Measurements from ENCODE around the gene S1PR2.

Gene S1PR2

GRCh38 chr19:10189616-10190015, 41.5 kb downstream of the S1PR2 start:
- Histone ChIP-seq H3K9me3 (ENCODE audit: insufficient read depth, low read depth, low read length) (no peaks in the 10 kb centered on the region), H3K18ac (ENCODE audit: low read length) (no peak overlapping the region), H2BK120ac (ENCODE audit: insufficient read depth, low read length, poor library complexity) (no peak overlapping the region), H2BK12ac (ENCODE audit: low read length) (no peak overlapping the region), H3K4ac (ENCODE audit: low read depth, low read length) (peak overlapping the region; percentile 50), H2AFZ (ENCODE audit: insufficient read depth, low read length, poor library complexity) (no peak overlapping the region), H3K14ac (ENCODE audit: low read length) (no peak overlapping the region), H3K79me1 (ENCODE audit: low read length) (peaks cover 12% of the 10 kb centered on the region), H3K4me2 (ENCODE audit: low read length) (no peak overlapping the region), H4K8ac (ENCODE audit: low read depth, low read length) (no peak overlapping the region), H4K12ac (ENCODE audit: low read depth, low read length) (no peak overlapping the region), H4K91ac (ENCODE audit: low read depth, low read length) (no peak overlapping the region), H3K9ac (ENCODE audit: low read length) (no peak overlapping the region), H3K27me3 (ENCODE audit: insufficient read depth, low read length) (no peaks in the 10 kb centered on the region), H3K23ac (ENCODE audit: low read length) (no peak overlapping the region), H3K4me3 (ENCODE audit: low read depth, low read length) (no peak overlapping the region), H3K27ac (ENCODE audit: low read depth, low read length) (no peak overlapping the region), H2BK5ac (ENCODE audit: low read depth, low read length, poor library complexity) (no peak overlapping the region), H3K79me2 (ENCODE audit: control insufficient read depth, insufficient read depth, low read length, poor library complexity) (peaks cover 31% of the 10 kb centered on the region), H2AK5ac (ENCODE audit: low read length) (no peak overlapping the region), H3K36me3 (ENCODE audit: control insufficient read depth in 1 of 2, insufficient read depth in 2 of 2, low read length in 2 of 2) (peaks cover 15 to 28% of the 10 kb centered on the region in 2 experiments), H3K4me1 (ENCODE audit: control insufficient read depth in 1 of 2, insufficient read depth in 2 of 2, low read length in 2 of 2) (peaks cover 12 to 14% of the 10 kb centered on the region in 2 experiments)
- no peak for DNase-seq
- WGBS (ENCODE audit: extremely low coverage, insufficient coverage, insufficient read length): no CpG with 5 or more reads among the region's 5 CpGs

DNA sequence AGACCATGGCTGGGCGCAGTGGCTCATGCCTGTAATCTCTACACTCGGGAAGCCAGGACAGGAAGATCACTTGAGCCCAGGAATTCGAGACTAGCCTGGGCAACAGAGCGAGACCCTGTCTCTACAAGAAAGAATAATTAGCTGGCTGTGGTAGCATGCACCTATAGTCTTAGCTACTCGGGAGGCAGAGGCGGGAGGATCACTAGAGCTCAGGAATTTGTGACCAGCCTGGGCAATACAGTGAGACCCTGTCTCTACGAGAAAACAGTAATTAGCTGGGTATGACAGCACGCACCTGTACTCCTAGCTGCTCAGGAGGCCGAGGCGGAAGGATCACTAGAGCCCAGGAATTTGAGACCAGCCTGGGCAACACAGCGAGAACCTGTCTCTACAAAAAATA, 43.8 kb downstream of the S1PR2 start:
- no CpG with 5 or more reads among the region's 11 CpGs for WGBS (ENCODE audit: extremely low coverage, insufficient coverage, insufficient read length)
- H3K4me2 ChIP-seq (ENCODE audit: low read length): no peak overlapping the region

DNA sequence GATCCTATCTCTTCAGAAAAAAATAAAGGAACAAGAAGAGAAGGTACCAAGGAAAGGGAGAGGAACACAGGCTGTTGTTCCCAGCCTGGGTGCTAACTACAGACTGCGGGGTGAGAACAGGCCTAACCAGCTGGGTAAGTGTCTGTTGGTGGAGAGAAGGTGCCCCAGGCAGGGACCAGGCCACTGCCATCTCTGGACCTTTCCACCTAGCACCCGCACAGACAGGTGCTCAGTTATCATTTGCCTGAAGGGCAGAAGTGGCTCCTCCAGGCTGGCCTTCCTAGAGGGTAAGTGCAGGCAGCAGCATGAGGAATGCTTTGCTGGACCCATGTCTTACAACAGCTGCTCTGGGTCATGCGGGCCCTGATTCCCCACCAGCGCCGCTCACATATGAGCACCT, 46.5 kb downstream of the S1PR2 start:
- no peaks in the 10 kb centered on the region for H3K9me3 ChIP-seq (ENCODE audit: insufficient read depth, low read depth, low read length)
- peaks cover 2% of the 10 kb centered on the region for H3K79me1 ChIP-seq (ENCODE audit: low read length)
- H3K4me1 ChIP-seq (ENCODE audit: control insufficient read depth in 1 of 2, insufficient read depth in 2 of 2, low read length in 2 of 2): peaks cover 12 to 15% of the 10 kb centered on the region in 2 experiments
- no peak overlapping the region for H2BK5ac ChIP-seq (ENCODE audit: low read depth, low read length, poor library complexity)
- H2AFZ ChIP-seq (ENCODE audit: insufficient read depth, low read length, poor library complexity): no peak overlapping the region
- WGBS (ENCODE audit: extremely low coverage, insufficient coverage, insufficient read length): no CpG with 5 or more reads among the region's 5 CpGs
- H3K27ac ChIP-seq (ENCODE audit: low read depth, low read length): no peak overlapping the region
- no peak overlapping the region for H4K12ac ChIP-seq (ENCODE audit: low read depth, low read length)
- no peak overlapping the region for H3K18ac ChIP-seq (ENCODE audit: low read length)
- H3K9ac ChIP-seq (ENCODE audit: low read length): no peak overlapping the region
- no peak overlapping the region for H4K91ac ChIP-seq (ENCODE audit: low read depth, low read length)
- no peak overlapping the region for H2BK120ac ChIP-seq (ENCODE audit: insufficient read depth, low read length, poor library complexity)
- H2BK12ac ChIP-seq (ENCODE audit: low read length): no peak overlapping the region
- no peak overlapping the region for H3K4me3 ChIP-seq (ENCODE audit: low read depth, low read length)
- H3K23ac ChIP-seq (ENCODE audit: low read length): no peak overlapping the region
- H3K27me3 ChIP-seq (ENCODE audit: insufficient read depth, low read length): no peaks in the 10 kb centered on the region
- peaks cover 29 to 45% of the 10 kb centered on the region in 2 experiments for H3K36me3 ChIP-seq (ENCODE audit: control insufficient read depth in 1 of 2, insufficient read depth in 2 of 2, low read length in 2 of 2)
- no peak overlapping the region for H4K8ac ChIP-seq (ENCODE audit: low read depth, low read length)
- H3K4me2 ChIP-seq (ENCODE audit: low read length): no peak overlapping the region
- DNase-seq: peak; percentile 99
- H2AK5ac ChIP-seq (ENCODE audit: low read length): no peak overlapping the region
- peaks cover 10% of the 10 kb centered on the region for H3K79me2 ChIP-seq (ENCODE audit: control insufficient read depth, insufficient read depth, low read length, poor library complexity)
- no peak overlapping the region for H3K14ac ChIP-seq (ENCODE audit: low read length)
- H3K4ac ChIP-seq (ENCODE audit: low read depth, low read length): no peak overlapping the region

More for the DNA sequence above, 43.8 kb downstream of the S1PR2 start:
- Histone ChIP-seq H4K8ac (ENCODE audit: low read depth, low read length) (no peak overlapping the region), H3K18ac (ENCODE audit: low read length) (no peak overlapping the region), H3K4ac (ENCODE audit: low read depth, low read length) (peak overlapping the region; percentile 67), H2AK5ac (ENCODE audit: low read length) (no peak overlapping the region), H3K79me1 (ENCODE audit: low read length) (peaks cover 2% of the 10 kb centered on the region), H3K14ac (ENCODE audit: low read length) (no peak overlapping the region), H4K12ac (ENCODE audit: low read depth, low read length) (no peak overlapping the region), H3K79me2 (ENCODE audit: control insufficient read depth, insufficient read depth, low read length, poor library complexity) (peaks cover 15% of the 10 kb centered on the region), H3K27me3 (ENCODE audit: insufficient read depth, low read length) (no peaks in the 10 kb centered on the region), H2BK120ac (ENCODE audit: insufficient read depth, low read length, poor library complexity) (no peak overlapping the region), H3K36me3 (ENCODE audit: control insufficient read depth in 1 of 2, insufficient read depth in 2 of 2, low read length in 2 of 2) (peaks cover 23 to 33% of the 10 kb centered on the region in 2 experiments), H3K4me1 (ENCODE audit: control insufficient read depth in 1 of 2, insufficient read depth in 2 of 2, low read length in 2 of 2) (peaks cover 12 to 15% of the 10 kb centered on the region in 2 experiments), H4K91ac (ENCODE audit: low read depth, low read length) (no peak overlapping the region), H2BK12ac (ENCODE audit: low read length) (no peak overlapping the region), H3K4me3 (ENCODE audit: low read depth, low read length) (no peak overlapping the region), H3K9me3 (ENCODE audit: insufficient read depth, low read depth, low read length) (no peaks in the 10 kb centered on the region), H3K23ac (ENCODE audit: low read length) (no peak overlapping the region), H3K9ac (ENCODE audit: low read length) (no peak overlapping the region), H2BK5ac (ENCODE audit: low read depth, low read length, poor library complexity) (no peak overlapping the region), H2AFZ (ENCODE audit: insufficient read depth, low read length, poor library complexity) (no peak overlapping the region), H3K27ac (ENCODE audit: low read depth, low read length) (peak overlapping the region; percentile 9)
- DNase-seq: no peak

DNA sequence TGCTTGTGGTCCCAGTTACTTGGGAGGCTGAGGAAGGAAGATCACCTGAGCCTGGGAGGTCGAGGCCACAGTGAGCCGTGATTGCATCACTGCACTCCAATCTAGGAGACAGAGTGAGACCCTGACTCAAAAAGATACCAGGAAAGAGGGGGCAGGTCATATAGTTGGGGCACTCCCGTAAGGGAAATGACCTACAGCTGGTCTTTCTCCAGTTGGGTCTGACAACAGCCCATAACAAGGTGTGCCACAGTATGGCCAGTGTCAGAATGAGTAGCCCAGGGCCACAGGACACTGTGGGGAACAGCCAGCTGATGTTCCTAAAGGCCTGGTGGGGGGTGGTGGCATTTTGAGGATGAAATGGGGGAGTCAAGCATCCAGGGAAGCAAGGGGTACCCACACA, 47.2 kb downstream of the S1PR2 start:
- WGBS (ENCODE audit: extremely low coverage, insufficient coverage, insufficient read length): no CpG with 5 or more reads among the region's 3 CpGs
- Histone ChIP-seq H3K23ac (ENCODE audit: low read length) (no peak overlapping the region), H3K14ac (ENCODE audit: low read length) (no peak overlapping the region), H3K27ac (ENCODE audit: low read depth, low read length) (no peak overlapping the region), H3K4me1 (ENCODE audit: control insufficient read depth in 1 of 2, insufficient read depth in 2 of 2, low read length in 2 of 2) (peaks cover 12 to 15% of the 10 kb centered on the region in 2 experiments), H2BK120ac (ENCODE audit: insufficient read depth, low read length, poor library complexity) (no peak overlapping the region), H3K18ac (ENCODE audit: low read length) (no peak overlapping the region), H3K9me3 (ENCODE audit: insufficient read depth, low read depth, low read length) (no peaks in the 10 kb centered on the region), H2AFZ (ENCODE audit: insufficient read depth, low read length, poor library complexity) (no peak overlapping the region), H4K91ac (ENCODE audit: low read depth, low read length) (peak overlapping the region; percentile 40), H3K4ac (ENCODE audit: low read depth, low read length) (peak overlapping the region; percentile 50), H4K8ac (ENCODE audit: low read depth, low read length) (no peak overlapping the region), H2BK12ac (ENCODE audit: low read length) (no peak overlapping the region), H4K12ac (ENCODE audit: low read depth, low read length) (no peak overlapping the region), H3K9ac (ENCODE audit: low read length) (no peak overlapping the region), H2BK5ac (ENCODE audit: low read depth, low read length, poor library complexity) (no peak overlapping the region), H2AK5ac (ENCODE audit: low read length) (no peak overlapping the region), H3K27me3 (ENCODE audit: insufficient read depth, low read length) (no peaks in the 10 kb centered on the region), H3K79me1 (ENCODE audit: low read length) (peaks cover 2% of the 10 kb centered on the region), H3K36me3 (ENCODE audit: control insufficient read depth in 1 of 2, insufficient read depth in 2 of 2, low read length in 2 of 2) (peaks cover 33 to 47% of the 10 kb centered on the region in 2 experiments), H3K4me3 (ENCODE audit: low read depth, low read length) (no peak overlapping the region), H3K4me2 (ENCODE audit: low read length) (no peak overlapping the region), H3K79me2 (ENCODE audit: control insufficient read depth, insufficient read depth, low read length, poor library complexity) (peaks cover 10% of the 10 kb centered on the region)
- DNase-seq: no peak

All from trophoblast cell (in vitro differentiated cells and primary cell).